K562 (cell line): Measurements from ENCODE around the gene CELF4. TPM values are rescaled to one million over a fixed set of nuclear protein-coding genes. Genes with fewer than 3 reads are reported as not detected.

Experiments used
- ARNT ChIP-seq, 2 experiments: fragments of 450-650 bp; IDR thresholded peaks; 2 replicates each; pipeline ENCODE4 v1.6.1; 2016; ENCODE audit warnings: mild to moderate bottlenecking in 1 of 2
- CSDE1 ChIP-seq, 2 experiments: fragments of 450-650 bp; IDR thresholded peaks; 2 replicates each; pipeline ENCODE4 v1.6.1; 2016; ENCODE audit warnings: mild to moderate bottlenecking in 1 of 2
- DPF2 ChIP-seq: fragments of 450-650 bp; IDR thresholded peaks from 2 replicates; pipeline ENCODE4 v1.6.1; 2016
- EGR1 ChIP-seq: fragments of 450-650 bp; conservative IDR thresholded peaks from 2 replicates; pipeline ENCODE4 v1.6.1; 2017; ENCODE audit warnings: mild to moderate bottlenecking
- EHMT2 ChIP-seq: fragments of 450-650 bp; IDR thresholded peaks from 2 replicates; pipeline ENCODE4 v1.6.1; 2018; ENCODE audit warnings: antibody characterized with exemption
- ERF ChIP-seq: fragments of 450-650 bp; formaldehyde crosslinking; IDR thresholded peaks from 2 replicates; pipeline ENCODE4 v1.4.0; 2020; ENCODE audit warnings: mild to moderate bottlenecking, mixed read lengths
- GMEB1 ChIP-seq: fragments of 250-450 bp; sonication (Bioruptor Pico); IDR thresholded peaks from 2 replicates; pipeline ENCODE4 v1.4.0; 2020; ENCODE audit warnings: mild to moderate bottlenecking
- LEF1 ChIP-seq: fragments of 450-650 bp; IDR thresholded peaks from 2 replicates; pipeline ENCODE4 v1.6.1; 2016; ENCODE audit warnings: mild to moderate bottlenecking
- NR2F6 ChIP-seq: fragments of 450-650 bp; formaldehyde crosslinking; IDR thresholded peaks from 2 replicates; pipeline ENCODE4 v1.4.0; 2020; ENCODE audit warnings: mild to moderate bottlenecking
- PKNOX1 ChIP-seq: fragments of 450-650 bp; IDR thresholded peaks from 2 replicates; pipeline ENCODE4 v1.6.1; 2016
- PYGO2 ChIP-seq: fragments of 450-650 bp; IDR thresholded peaks from 2 replicates; pipeline ENCODE4 v1.6.1; 2016; ENCODE audit warnings: mild to moderate bottlenecking, missing genetic modification characterization, moderate library complexity, missing compliant biosample characterization
- STAT5A ChIP-seq: IDR thresholded peaks from 2 replicates; pipeline ENCODE4 v1.6.1; 2012; ENCODE audit warnings: low read length, inconsistent platforms, borderline replicate concordance
- STAT5B ChIP-seq: fragments of 250-450 bp; sonication (Bioruptor Pico); IDR thresholded peaks from 2 replicates; pipeline ENCODE4 v1.8.0; 2021; ENCODE audit warnings: mild to moderate bottlenecking, inconsistent platforms
- ZKSCAN3 ChIP-seq: fragments of 250-450 bp; sonication (Bioruptor Pico); IDR thresholded peaks from 2 replicates; pipeline ENCODE4 v1.4.0; 2020
- ZNF609 ChIP-seq: sonication (generic); formaldehyde crosslinking; IDR thresholded peaks from 2 replicates; pipeline ENCODE4 v1.8.1; 2023; ENCODE audit warnings: missing genetic modification reagents, mild to moderate bottlenecking, borderline replicate concordance
- ZNF707 ChIP-seq: fragments of 250-450 bp; sonication (Bioruptor Pico); conservative IDR thresholded peaks from 2 replicates; pipeline ENCODE4 v1.8.0; 2022; ENCODE audit warnings: inconsistent platforms, mild to moderate bottlenecking, moderate library complexity
- polyA plus RNA-seq, 8 experiments: library from polyadenylated mRNA; depleted of rRNA in 4 of 8; stranded (reverse) in 5 of 8; unstranded in 3 of 8; fragments of >200 nt; fragmentation: Nextera tagmentation in 2 of 8; fragmentation: Illumina TruSeq in 1 of 8; extraction: Ambion mirVana in 2 of 8; extraction: Trizol in 1 of 8; gene quantifications; 2 replicates each; pipeline versions ENCODE4 v1.2.1 to v1.2.3, GENCODE V29; 2011 to 2014; ENCODE audit warnings: inconsistent platforms in 1 of 8, missing spikeins in 1 of 8
- total RNA-seq, 7 experiments: library from RNA; depleted of rRNA in 6 of 7; stranded (reverse); fragments of >200 nt in 6 of 7; fragmentation: Illumina TruSeq in 2 of 7; extraction: Trizol in 2 of 7; gene quantifications; 2 replicates each; pipeline versions ENCODE4 v1.2.1 to v1.2.3, GENCODE V29; 2011 to 2021; ENCODE audit warnings: low replicate concordance in 1 of 7
- TF ChIP-seq, protein P1 (sequence below): fragments of 250-450 bp; sonication (Bioruptor Pico); IDR thresholded peaks from 2 replicates; pipeline ENCODE4 v1.9.0; 2021; ENCODE audit warnings: mild to moderate bottlenecking
- TF ChIP-seq, protein P2 (sequence below): sonication (generic); formaldehyde crosslinking; IDR thresholded peaks from 2 replicates; pipeline ENCODE4 v1.9.0; 2022; ENCODE audit warnings: mild to moderate bottlenecking, missing genetic modification reagents
- TF ChIP-seq, protein P3 (sequence below), 2 experiments: IDR thresholded peaks; 2 replicates each; pipeline ENCODE4 v1.6.1; 2011; ENCODE audit warnings: borderline replicate concordance in 1 of 2, control low read depth in 1 of 2, low read depth in 1 of 2, low read length in 1 of 2, mild to moderate bottlenecking in 1 of 2, mixed read lengths in 1 of 2, moderate library complexity in 1 of 2; ENCODE audit not compliant: insufficient read depth in 1 of 2, insufficient read length in 1 of 2, poor library complexity in 1 of 2, severe bottlenecking in 1 of 2; ENCODE audit errors: extremely low read depth in 1 of 2

CELF4 gene
- total and polyA plus RNA-seq, 9 of the 15 experiments (the other 6 are each of a cell fraction or from before 2014, with no cell fraction given): 0.04 to 0.24 (median 0.07) TPM; not detected in 3

GRCh38 chr18:37299471-37300304 lies 265.9 kb downstream of the CELF4 start (continued):
- TF ChIP-seq ZNF609 (CRISPR knock-in tag): no peak
- TF ChIP-seq STAT5A: no peak
- TF ChIP-seq ZNF707 (CRISPR knock-in tag): no peak
- TF ChIP-seq PKNOX1: no peak
- TF ChIP-seq ARNT (IDR thresholded peaks at IDR 0.05): no peak
- no peak for TF ChIP-seq STAT5B (CRISPR knock-in tag)
- TF ChIP-seq EGR1: peak; percentile 85
- TF ChIP-seq, protein P1, sequence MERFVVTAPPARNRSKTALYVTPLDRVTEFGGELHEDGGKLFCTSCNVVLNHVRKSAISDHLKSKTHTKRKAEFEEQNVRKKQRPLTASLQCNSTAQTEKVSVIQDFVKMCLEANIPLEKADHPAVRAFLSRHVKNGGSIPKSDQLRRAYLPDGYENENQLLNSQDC (CRISPR knock-in tag): no peak
- TF ChIP-seq DPF2: peak; percentile 57; the same call in 1 of the 2 replicates
- no peak for TF ChIP-seq ERF
- no peak for TF ChIP-seq EHMT2
- no peak for TF ChIP-seq PYGO2 (tag)
- no peak for TF ChIP-seq CSDE1 (IDR thresholded peaks at IDR 0.05)
- no peak for TF ChIP-seq GMEB1 (CRISPR knock-in tag)
- TF ChIP-seq NR2F6 (CRISPR knock-in tag): no peak
- TF ChIP-seq LEF1: no peak; the same call in 1 of the 2 replicates
- TF ChIP-seq, protein P2, sequence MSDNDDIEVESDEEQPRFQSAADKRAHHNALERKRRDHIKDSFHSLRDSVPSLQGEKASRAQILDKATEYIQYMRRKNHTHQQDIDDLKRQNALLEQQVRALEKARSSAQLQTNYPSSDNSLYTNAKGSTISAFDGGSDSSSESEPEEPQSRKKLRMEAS (CRISPR knock-in tag): peak; percentile 56; the same call in 1 of the 2 replicates
- TF ChIP-seq, protein P3, sequence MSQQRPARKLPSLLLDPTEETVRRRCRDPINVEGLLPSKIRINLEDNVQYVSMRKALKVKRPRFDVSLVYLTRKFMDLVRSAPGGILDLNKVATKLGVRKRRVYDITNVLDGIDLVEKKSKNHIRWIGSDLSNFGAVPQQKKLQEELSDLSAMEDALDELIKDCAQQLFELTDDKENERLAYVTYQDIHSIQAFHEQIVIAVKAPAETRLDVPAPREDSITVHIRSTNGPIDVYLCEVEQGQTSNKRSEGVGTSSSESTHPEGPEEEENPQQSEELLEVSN (IDR thresholded peaks at IDR 0.05; ENCODE audit: borderline replicate concordance in 1 of 2, extremely low read depth in 1 of 2, insufficient read depth in 1 of 2, insufficient read length in 1 of 2, low read depth in 1 of 2, low read length in 1 of 2, poor library complexity in 1 of 2, severe bottlenecking in 1 of 2): peak in 1 of 2 experiments; percentile 33
- TF ChIP-seq ZKSCAN3 (CRISPR knock-in tag): no peak
